GM12801 (cell line): ENCODE data around the gene ARHGEF33.

Source experiments
- TF ChIP-seq, protein P1 (sequence below): IDR thresholded peaks from one replicate; pipeline ENCODE4 v1.5.1; 2011; ENCODE audit warnings: control low read depth; ENCODE audit not compliant: insufficient read length; ENCODE audit errors: extremely low read depth

The ARHGEF33 gene

GRCh38 chr2:38889045-38889444 lies 630 bp upstream of the ARHGEF33 start:
- TF ChIP-seq, protein P1, sequence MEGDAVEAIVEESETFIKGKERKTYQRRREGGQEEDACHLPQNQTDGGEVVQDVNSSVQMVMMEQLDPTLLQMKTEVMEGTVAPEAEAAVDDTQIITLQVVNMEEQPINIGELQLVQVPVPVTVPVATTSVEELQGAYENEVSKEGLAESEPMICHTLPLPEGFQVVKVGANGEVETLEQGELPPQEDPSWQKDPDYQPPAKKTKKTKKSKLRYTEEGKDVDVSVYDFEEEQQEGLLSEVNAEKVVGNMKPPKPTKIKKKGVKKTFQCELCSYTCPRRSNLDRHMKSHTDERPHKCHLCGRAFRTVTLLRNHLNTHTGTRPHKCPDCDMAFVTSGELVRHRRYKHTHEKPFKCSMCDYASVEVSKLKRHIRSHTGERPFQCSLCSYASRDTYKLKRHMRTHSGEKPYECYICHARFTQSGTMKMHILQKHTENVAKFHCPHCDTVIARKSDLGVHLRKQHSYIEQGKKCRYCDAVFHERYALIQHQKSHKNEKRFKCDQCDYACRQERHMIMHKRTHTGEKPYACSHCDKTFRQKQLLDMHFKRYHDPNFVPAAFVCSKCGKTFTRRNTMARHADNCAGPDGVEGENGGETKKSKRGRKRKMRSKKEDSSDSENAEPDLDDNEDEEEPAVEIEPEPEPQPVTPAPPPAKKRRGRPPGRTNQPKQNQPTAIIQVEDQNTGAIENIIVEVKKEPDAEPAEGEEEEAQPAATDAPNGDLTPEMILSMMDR: no peak

DNA sequence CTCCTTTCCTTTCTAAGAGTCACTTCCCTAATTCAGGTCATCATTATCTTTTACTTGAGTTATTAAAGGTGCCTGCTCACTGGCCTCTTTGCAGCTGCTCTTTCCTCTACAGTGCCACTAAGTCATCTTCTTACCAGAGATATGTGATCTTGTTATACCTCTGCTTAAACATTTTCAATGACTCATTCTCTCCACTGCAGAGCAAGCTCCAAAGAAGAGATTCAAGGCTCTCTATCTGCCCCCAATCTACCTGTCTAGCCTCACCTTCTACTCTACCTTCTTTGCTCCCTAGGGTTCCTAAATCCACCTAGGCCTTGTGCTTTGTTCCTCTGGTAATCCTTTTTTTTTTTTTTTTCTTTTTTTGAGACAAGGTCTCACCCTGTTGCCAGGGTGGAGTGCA lies 3.1 kb downstream of the ARHGEF33 start:
- TF ChIP-seq, protein P1: no peak

- TF ChIP-seq, protein P1: no peak
Measured at GRCh38 chr2:38898256-38898655, 8.6 kb downstream of the ARHGEF33 start.

DNA sequence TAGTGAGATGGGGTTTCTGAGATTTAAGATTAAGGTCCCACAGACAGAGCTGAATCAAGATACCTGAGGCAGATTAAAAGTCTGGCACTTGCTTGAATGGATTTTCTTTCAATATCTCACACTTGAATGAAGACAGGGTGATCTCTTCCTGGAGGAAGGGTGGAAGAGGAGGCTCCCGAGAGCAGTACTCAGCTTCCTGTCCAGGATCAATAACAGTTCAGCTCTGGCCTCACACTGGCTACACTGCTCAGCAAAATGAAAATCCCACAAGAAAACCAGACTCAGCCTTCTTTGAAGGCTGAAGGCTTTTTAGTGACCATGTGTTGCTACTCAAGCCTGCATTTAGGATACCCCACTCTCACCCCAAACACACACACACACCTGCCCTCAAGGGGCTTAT lies 11.1 kb downstream of the ARHGEF33 start:
- TF ChIP-seq, protein P1: no peak

GRCh38 chr2:38905251-38905650 lies 15.6 kb downstream of the ARHGEF33 start:
- TF ChIP-seq, protein P1: no peak

DNA sequence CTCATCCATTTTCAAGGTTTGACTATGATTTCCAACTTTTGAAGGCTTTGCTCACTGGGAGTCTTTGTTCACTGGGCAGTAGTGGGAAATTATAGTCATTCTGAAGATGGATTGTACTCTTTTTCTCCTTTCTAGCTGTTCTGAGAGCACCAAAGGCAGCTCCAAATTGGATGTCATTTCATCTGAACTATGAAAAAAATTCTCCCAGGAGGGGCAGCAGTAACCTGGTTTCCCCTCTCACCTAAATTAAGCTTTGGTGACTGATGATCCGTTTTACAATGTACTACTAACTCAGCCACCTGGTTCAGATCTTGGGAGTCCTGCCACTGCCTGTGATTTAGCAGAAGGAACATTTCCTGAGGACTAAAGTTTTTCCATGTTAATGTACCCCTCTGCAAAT lies 17.6 kb downstream of the ARHGEF33 start:
- TF ChIP-seq, protein P1: no peak

- TF ChIP-seq, protein P1: no peak
Measured at GRCh38 chr2:38907743-38908562, 18.3 kb downstream of the ARHGEF33 start.
